Measurements from ENCODE around the gene GPSM3. TPM values are rescaled to one million over a fixed set of nuclear protein-coding genes. Genes with fewer than 3 reads are reported as not detected.
"Not testable (repeated sequence)": the region's sequence is repeated elsewhere in the genome, so short reads cannot be mapped to it uniquely, and the experiment has no call there.

GPSM3 gene
- total and polyA plus RNA-seq, 8 donors: 3.1 to 41.0 (median 23.9) TPM; not detected in 3

GRCh38 chr6:32215617-32216016 is 23.2 kb upstream of the GPSM3 start:
- Histone ChIP-seq H3K36me3 (no peaks in the 10 kb centered on the region), H3K4me3 (no peak overlapping the region), H3K27me3 (peaks cover 0 to 3% (median 0%) of the 10 kb centered on the region in 3 donors), H3K27ac (no peak overlapping the region), H3K9me3 (no peaks in the 10 kb centered on the region), H3K4me1 (no peaks in the 10 kb centered on the region)
- intact Hi-C loops (cut with DNase I; ENCODE audit: low total_unique reads): no loop called here
- no peak for TF ChIP-seq EP300 (IDR thresholded peaks at IDR 0.05)
- TF ChIP-seq CTCF (IDR thresholded peaks at IDR 0.05): no peak
- no peak for TF ChIP-seq POLR2A (IDR thresholded peaks at IDR 0.05)
- TF ChIP-seq POLR2AphosphoS5 (IDR thresholded peaks at IDR 0.05): no peak
- 92 to 98% (median 97%) methylated on average over 4 of the region's 4 CpGs for WGBS, 5 donors
- no peak for DNase-seq

- Histone ChIP-seq H3K27me3 (no peaks in the 10 kb centered on the region), H3K4me1 (no peaks in the 10 kb centered on the region), H3K27ac (no peak overlapping the region), H3K4me3 (no peak overlapping the region), H3K36me3 (no peaks in the 10 kb centered on the region), H3K9me3 (no peaks in the 10 kb centered on the region)
- intact Hi-C loops (cut with DNase I; ENCODE audit: low total_unique reads): no loop called here
- no peak for TF ChIP-seq EP300 (IDR thresholded peaks at IDR 0.05)
- no peak for TF ChIP-seq CTCF (IDR thresholded peaks at IDR 0.05)
- TF ChIP-seq POLR2A (IDR thresholded peaks at IDR 0.05): no peak
- TF ChIP-seq POLR2AphosphoS5 (IDR thresholded peaks at IDR 0.05): no peak
- DNase-seq: no peak
- 75 to 91% (median 82%) methylated on average over 3 of the region's 3 CpGs for WGBS, 5 donors
Observed at GRCh38 chr6:32214126-32214525, 21.7 kb upstream of the GPSM3 start.

GRCh38 chr6:32213649-32214048 is 21.2 kb upstream of the GPSM3 start:
- Histone ChIP-seq H3K4me3 (no peak overlapping the region), H3K27ac (no peak overlapping the region), H3K4me1 (no peaks in the 10 kb centered on the region), H3K27me3 (no peaks in the 10 kb centered on the region), H3K9me3 (no peaks in the 10 kb centered on the region), H3K36me3 (no peaks in the 10 kb centered on the region)
- no peak for DNase-seq
- WGBS, 5 donors: 83 to 91% (median 88%) methylated on average over 6 of the region's 6 CpGs
- no peak for TF ChIP-seq CTCF (IDR thresholded peaks at IDR 0.05)
- TF ChIP-seq POLR2A (IDR thresholded peaks at IDR 0.05): no peak
- TF ChIP-seq POLR2AphosphoS5 (IDR thresholded peaks at IDR 0.05): no peak
- no peak for TF ChIP-seq EP300 (IDR thresholded peaks at IDR 0.05)
- intact Hi-C loops (cut with DNase I; ENCODE audit: low total_unique reads): no loop called here

GRCh38 chr6:32212076-32212760 is 19.8 kb upstream of the GPSM3 start:
- TF ChIP-seq EP300 (IDR thresholded peaks at IDR 0.05): no peak
- no peak for TF ChIP-seq CTCF (IDR thresholded peaks at IDR 0.05)
- TF ChIP-seq POLR2AphosphoS5 (IDR thresholded peaks at IDR 0.05): no peak
- no peak for TF ChIP-seq POLR2A (IDR thresholded peaks at IDR 0.05)

GRCh38 chr6:32211432-32211831 is 19.0 kb upstream of the GPSM3 start:
- H3K4me3 ChIP-seq; H3K36me3 ChIP-seq; H3K27ac ChIP-seq; H3K4me1 ChIP-seq; H3K27me3 ChIP-seq; DNase-seq; intact Hi-C loops (cut with DNase I; ENCODE audit: low total_unique reads); H3K9me3 ChIP-seq: not testable (repeated sequence)
- WGBS, 5 donors: 80 to 88% (median 85%) methylated on average over 4 of the region's 4 CpGs

More at GRCh38 chr6:32212076-32212760, 19.8 kb upstream of the GPSM3 start:
- no peak for DNase-seq
- Histone ChIP-seq H3K27me3 (no peaks in the 10 kb centered on the region), H3K4me1 (no peaks in the 10 kb centered on the region), H3K27ac (no peak overlapping the region), H3K36me3 (no peaks in the 10 kb centered on the region), H3K4me3 (no peak overlapping the region), H3K9me3 (no peaks in the 10 kb centered on the region)
- WGBS, 5 donors: 76 to 90% (median 83%) methylated on average over 11 to 12 of the region's 12 CpGs
- intact Hi-C loops (cut with DNase I; ENCODE audit: low total_unique reads): no loop called here
